MCF 10A (cell line): ENCODE data around the gene BRSK2. TPM values are rescaled to one million over a fixed set of nuclear protein-coding genes. Genes with fewer than 3 reads are reported as not detected.

Experiments used
- BruUV-seq: library from RNA; stranded (reverse); fragments of 400-500 nt; replicated peaks from 2 replicates; lab custom pipeline; 2021; lab: Mats Ljungman, UMichigan
- CTCF ChIA-PET: fragments of 300-600 bp; sonication (Branson Sonifier 250); formaldehyde crosslinking; extraction: SDS; loops from one replicate; lab custom pipeline; 2021; ENCODE audit warnings: antibody characterized with exemption, inconsistent platforms; lab: Yijun Ruan, JAX
- POLR2A ChIA-PET: fragments of 300-600, 350-650 bp; sonication (Branson Sonifier 250); formaldehyde crosslinking; extraction: SDS; loops from one replicate; lab custom pipeline; 2020; ENCODE audit warnings: antibody characterized with exemption, inconsistent platforms; lab: Yijun Ruan, JAX
- DNase-seq: peaks from one replicate; pipeline ENCODE4 v3.0.0-alpha.2; 2018; ENCODE audit not compliant: unreplicated experiment
- H3K27ac Mint-ChIP-seq: one replicate; pipeline ENCODE4 v1.8.0; 2022; ENCODE audit warnings: mild to moderate bottlenecking, low read depth, mixed read lengths; ENCODE audit not compliant: unreplicated experiment
- H3K27me3 Mint-ChIP-seq: one replicate; pipeline ENCODE4 v1.8.0; 2022; ENCODE audit warnings: mixed read lengths; ENCODE audit not compliant: insufficient read depth, unreplicated experiment
- H3K36me3 Mint-ChIP-seq: one replicate; pipeline ENCODE4 v1.8.0; 2022; ENCODE audit warnings: mild to moderate bottlenecking, moderate library complexity, mixed read lengths; ENCODE audit not compliant: insufficient read depth, unreplicated experiment
- H3K4me1 Mint-ChIP-seq: one replicate; pipeline ENCODE4 v1.8.0; 2022; ENCODE audit warnings: mixed read lengths; ENCODE audit not compliant: insufficient read depth, unreplicated experiment
- H3K4me3 Mint-ChIP-seq: one replicate; pipeline ENCODE4 v1.8.0; 2022; ENCODE audit warnings: mild to moderate bottlenecking, moderate library complexity, mixed read lengths; ENCODE audit not compliant: unreplicated experiment
- H3K9me3 Mint-ChIP-seq: one replicate; pipeline ENCODE4 v1.8.0; 2022; ENCODE audit warnings: mixed read lengths; ENCODE audit not compliant: unreplicated experiment
- CTCF ChIP-seq: fragments of 200-600 bp; IDR thresholded peaks from one replicate; pipeline ENCODE4 v1.8.0; 2022; ENCODE audit warnings: antibody characterized with exemption, mild to moderate bottlenecking; ENCODE audit not compliant: unreplicated experiment
- intact Hi-C: fragments of 100-400 bp; cut with micrococcal nuclease; formaldehyde crosslinking; loops from 2 replicates; pipeline ENCODE4 v1.14.1; 2022
- total RNA-seq: library from RNA; stranded (reverse); gene quantifications from 2 replicates; pipeline ENCODE4 v1.2.3, GENCODE V29; 2022

The BRSK2 gene
- total RNA-seq, 1 experiment from 2014 or later, result 0.44 TPM

GRCh38 chr11:1403721-1404460 is 14.2 kb downstream of the BRSK2 start:
- no TSS peak for BruUV-seq
- H3K4me1 Mint-ChIP-seq, result no peaks in the 10 kb centered on the region
- POLR2A ChIA-PET, result no interaction called here
- CTCF ChIA-PET, result no interaction called here
- no peaks in the 10 kb centered on the region for H3K36me3 Mint-ChIP-seq
- intact Hi-C loops, result no loop called here
- no peaks in the 10 kb centered on the region for H3K9me3 Mint-ChIP-seq
- no peak overlapping the region for H3K27ac Mint-ChIP-seq
- no peak overlapping the region for H3K4me3 Mint-ChIP-seq
- no peaks in the 10 kb centered on the region for H3K27me3 Mint-ChIP-seq
- no peak for TF ChIP-seq CTCF
- DNase-seq, result no peak

- ChIA-PET CTCF (no interaction called here), POLR2A (no interaction called here)
- no TSS peak for BruUV-seq
- no peak for TF ChIP-seq CTCF
- Mint-ChIP-seq H3K27me3 (no peaks in the 10 kb centered on the region), H3K36me3 (no peaks in the 10 kb centered on the region), H3K27ac (no peak overlapping the region), H3K4me3 (no peak overlapping the region), H3K4me1 (no peaks in the 10 kb centered on the region), H3K9me3 (no peaks in the 10 kb centered on the region)
- DNase-seq, result no peak
- intact Hi-C loops, result no loop called here
Observed at GRCh38 chr11:1404461-1405185, 14.9 kb downstream of the BRSK2 start.

- no peak for TF ChIP-seq CTCF
- ChIA-PET POLR2A (no interaction called here), CTCF (no interaction called here)
- Mint-ChIP-seq H3K27ac (no peak overlapping the region), H3K9me3 (no peaks in the 10 kb centered on the region), H3K4me1 (no peaks in the 10 kb centered on the region), H3K36me3 (no peaks in the 10 kb centered on the region), H3K4me3 (no peak overlapping the region), H3K27me3 (no peaks in the 10 kb centered on the region)
- no peak for DNase-seq
- intact Hi-C loops, result no loop called here
- BruUV-seq, result no TSS peak
Observed at GRCh38 chr11:1405186-1406020, 15.7 kb downstream of the BRSK2 start.
